ENCODE measurements around the gene KIF26B.

KIF26B gene

GRCh38 chr1:245108246-245108645, 46.5 kb upstream of the KIF26B start:
- no peak overlapping the region for H3K27ac ChIP-seq (ENCODE audit: low read length)
- H3K4me3 ChIP-seq (ENCODE audit: low read length) = no peak overlapping the region
- peaks cover 24% of the 10 kb centered on the region for H3K27me3 ChIP-seq (ENCODE audit: low read depth, low read length)
- H3K36me3 ChIP-seq (replicated peaks; ENCODE audit: low read depth, low read length) = no peaks in the 10 kb centered on the region
- H2AFZ ChIP-seq (ENCODE audit: low read depth, low read length) = no peak overlapping the region
- H3K79me2 ChIP-seq (ENCODE audit: low read length) = no peaks in the 10 kb centered on the region
- no peaks in the 10 kb centered on the region for H3K9me3 ChIP-seq (ENCODE audit: insufficient read depth, low read length)
- H3K9ac ChIP-seq (ENCODE audit: low read length) = no peak overlapping the region
- no peaks in the 10 kb centered on the region for H3K4me1 ChIP-seq (ENCODE audit: low read length)
- no peaks in the 10 kb centered on the region for H4K20me1 ChIP-seq (ENCODE audit: insufficient read depth, low read length)
- TF ChIP-seq CTCF (IDR thresholded peaks at IDR 0.05; ENCODE audit: low read depth, low read length) = no peak
- TF ChIP-seq EZH2phosphoT487 (IDR thresholded peaks at IDR 0.05; ENCODE audit: low read depth) = no peak
- H3K4me2 ChIP-seq (ENCODE audit: low read length) = no peak overlapping the region

GRCh38 chr1:245108909-245109308, 45.9 kb upstream of the KIF26B start:
- Histone ChIP-seq H3K79me2 (ENCODE audit: low read length) (no peaks in the 10 kb centered on the region), H3K9me3 (ENCODE audit: insufficient read depth, low read length) (no peaks in the 10 kb centered on the region), H2AFZ (ENCODE audit: low read depth, low read length) (no peak overlapping the region), H3K4me3 (ENCODE audit: low read length) (no peak overlapping the region), H3K27me3 (ENCODE audit: low read depth, low read length) (peaks cover 24% of the 10 kb centered on the region), H3K4me1 (ENCODE audit: low read length) (no peaks in the 10 kb centered on the region), H3K4me2 (ENCODE audit: low read length) (no peak overlapping the region), H3K9ac (ENCODE audit: low read length) (no peak overlapping the region), H3K27ac (ENCODE audit: low read length) (no peak overlapping the region), H4K20me1 (ENCODE audit: insufficient read depth, low read length) (no peaks in the 10 kb centered on the region), H3K36me3 (replicated peaks; ENCODE audit: low read depth, low read length) (no peaks in the 10 kb centered on the region)
- TF ChIP-seq CTCF (IDR thresholded peaks at IDR 0.05; ENCODE audit: low read depth, low read length) = no peak
- TF ChIP-seq EZH2phosphoT487 (IDR thresholded peaks at IDR 0.05; ENCODE audit: low read depth) = no peak

- no peak overlapping the region for H3K27ac ChIP-seq (ENCODE audit: low read length)
- H4K20me1 ChIP-seq (ENCODE audit: insufficient read depth, low read length) = no peaks in the 10 kb centered on the region
- TF ChIP-seq EZH2phosphoT487 (IDR thresholded peaks at IDR 0.05; ENCODE audit: low read depth) (no peak), CTCF (IDR thresholded peaks at IDR 0.05; ENCODE audit: low read depth, low read length) (no peak)
- H3K79me2 ChIP-seq (ENCODE audit: low read length) = no peaks in the 10 kb centered on the region
- H3K4me1 ChIP-seq (ENCODE audit: low read length) = no peaks in the 10 kb centered on the region
- peaks cover 24% of the 10 kb centered on the region for H3K27me3 ChIP-seq (ENCODE audit: low read depth, low read length)
- H3K9ac ChIP-seq (ENCODE audit: low read length) = no peak overlapping the region
- no peak overlapping the region for H2AFZ ChIP-seq (ENCODE audit: low read depth, low read length)
- H3K4me2 ChIP-seq (ENCODE audit: low read length) = no peak overlapping the region
- no peaks in the 10 kb centered on the region for H3K9me3 ChIP-seq (ENCODE audit: insufficient read depth, low read length)
- no peaks in the 10 kb centered on the region for H3K36me3 ChIP-seq (replicated peaks; ENCODE audit: low read depth, low read length)
- no peak overlapping the region for H3K4me3 ChIP-seq (ENCODE audit: low read length)
Measured at GRCh38 chr1:245110406-245110805, 44.4 kb upstream of the KIF26B start.

GRCh38 chr1:245111073-245111472, 43.7 kb upstream of the KIF26B start:
- no peak overlapping the region for H3K4me3 ChIP-seq (ENCODE audit: low read length)
- no peak overlapping the region for H3K27ac ChIP-seq (ENCODE audit: low read length)
- H3K9me3 ChIP-seq (ENCODE audit: insufficient read depth, low read length) = no peaks in the 10 kb centered on the region
- peaks cover 24% of the 10 kb centered on the region for H3K27me3 ChIP-seq (ENCODE audit: low read depth, low read length)
- H2AFZ ChIP-seq (ENCODE audit: low read depth, low read length) = no peak overlapping the region
- H3K4me2 ChIP-seq (ENCODE audit: low read length) = no peak overlapping the region
- no peaks in the 10 kb centered on the region for H3K36me3 ChIP-seq (replicated peaks; ENCODE audit: low read depth, low read length)
- no peaks in the 10 kb centered on the region for H3K4me1 ChIP-seq (ENCODE audit: low read length)
- H3K9ac ChIP-seq (ENCODE audit: low read length) = no peak overlapping the region
- TF ChIP-seq EZH2phosphoT487 (IDR thresholded peaks at IDR 0.05; ENCODE audit: low read depth) (no peak), CTCF (IDR thresholded peaks at IDR 0.05; ENCODE audit: low read depth, low read length) (no peak)
- H4K20me1 ChIP-seq (ENCODE audit: insufficient read depth, low read length) = no peaks in the 10 kb centered on the region
- no peaks in the 10 kb centered on the region for H3K79me2 ChIP-seq (ENCODE audit: low read length)

Data from OCI-LY3 (cell line).